RWPE1 (cell line): ENCODE results near the gene BEAN1.

Experiments
- CTCF ChIA-PET: fragments of 350-600 bp; sonication (Branson Sonifier 250); formaldehyde crosslinking; extraction: SDS; loops from one replicate; lab custom pipeline; 2021; lab: Yijun Ruan, JAX
- POLR2A ChIA-PET: fragments of 400-600 bp; formaldehyde crosslinking; extraction: SDS; loops from one replicate; lab custom pipeline; 2020; ENCODE audit warnings: antibody characterized with exemption; ENCODE audit not compliant: low non-redundant PET; lab: Yijun Ruan, JAX
- DNase-seq: peaks from one replicate; pipeline ENCODE4 v3.0.0; 2012; ENCODE audit warnings: low spot score
- H3K27ac ChIP-seq: fragments of 450-650 bp; 2 replicates; pipeline ENCODE4 v1.5.1; 2017
- TF ChIP-seq, protein P1 (sequence below): fragments of 450-650 bp; conservative IDR thresholded peaks from 2 replicates; pipeline ENCODE4 v1.5.1; 2017; ENCODE audit warnings: low read depth, mild to moderate bottlenecking

The BEAN1 gene, protein sequence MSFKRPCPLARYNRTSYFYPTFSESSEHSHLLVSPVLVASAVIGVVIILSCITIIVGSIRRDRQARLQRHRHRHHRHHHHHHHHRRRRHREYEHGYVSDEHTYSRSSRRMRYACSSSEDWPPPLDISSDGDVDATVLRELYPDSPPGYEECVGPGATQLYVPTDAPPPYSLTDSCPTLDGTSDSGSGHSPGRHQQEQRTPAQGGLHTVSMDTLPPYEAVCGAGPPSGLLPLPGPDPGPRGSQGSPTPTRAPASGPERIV

DNA sequence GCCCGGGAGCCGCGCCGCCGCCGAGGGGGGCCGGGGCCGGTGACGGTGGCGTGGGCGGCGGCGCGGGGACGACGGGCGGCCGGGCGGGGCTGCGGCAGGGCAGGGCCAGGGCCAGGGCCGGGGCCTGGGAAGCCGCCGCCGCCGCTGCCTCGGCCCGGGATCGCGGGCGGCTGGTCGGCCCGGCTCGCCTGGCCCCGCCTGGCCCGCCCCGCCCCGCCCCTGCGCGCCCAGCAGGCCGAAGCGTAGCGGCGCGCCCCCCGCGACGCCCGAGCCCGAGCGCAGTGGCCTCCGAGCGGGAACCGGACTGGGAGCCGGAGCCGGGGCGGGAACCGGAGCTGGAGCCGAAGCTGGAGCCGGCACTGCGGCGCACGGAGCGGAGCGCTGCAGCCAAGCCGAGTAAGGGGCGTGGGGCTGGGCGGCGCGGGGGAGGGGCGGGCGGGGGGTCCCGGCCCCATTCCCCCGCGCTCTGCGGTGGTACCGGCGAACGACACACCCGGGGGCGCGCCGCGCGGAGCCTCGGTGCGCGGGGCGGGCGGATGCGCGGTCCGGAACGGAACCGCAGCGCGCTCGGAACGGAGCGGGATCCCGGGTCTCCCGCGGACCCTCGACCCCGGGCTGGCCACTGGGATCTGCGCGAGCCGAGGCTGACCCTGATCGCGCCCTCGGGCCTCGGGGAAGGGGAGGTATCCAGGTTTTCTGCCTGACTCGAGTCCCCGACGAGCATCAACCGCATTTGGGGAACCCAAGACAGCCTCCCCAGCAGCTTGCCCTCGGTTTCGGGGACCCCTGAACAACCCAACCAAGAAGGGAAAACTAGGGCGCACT is at the start of gene BEAN1:
Gene BEAN1 (plus strand): TSS at position 260 of the 825 bp plus-strand sequence. CDS start 10,382 bp downstream, outside the sequence.
- POLR2A ChIA-PET: no interaction called here
- peak; percentile 34 for DNase-seq
- CTCF ChIA-PET: interaction anchor here (1.1 kb wide), 1 partner anchor 20 kb away, joined by 4 read pairs; no protein-coding TSS in a partner anchor
- TF ChIP-seq, protein P1, sequence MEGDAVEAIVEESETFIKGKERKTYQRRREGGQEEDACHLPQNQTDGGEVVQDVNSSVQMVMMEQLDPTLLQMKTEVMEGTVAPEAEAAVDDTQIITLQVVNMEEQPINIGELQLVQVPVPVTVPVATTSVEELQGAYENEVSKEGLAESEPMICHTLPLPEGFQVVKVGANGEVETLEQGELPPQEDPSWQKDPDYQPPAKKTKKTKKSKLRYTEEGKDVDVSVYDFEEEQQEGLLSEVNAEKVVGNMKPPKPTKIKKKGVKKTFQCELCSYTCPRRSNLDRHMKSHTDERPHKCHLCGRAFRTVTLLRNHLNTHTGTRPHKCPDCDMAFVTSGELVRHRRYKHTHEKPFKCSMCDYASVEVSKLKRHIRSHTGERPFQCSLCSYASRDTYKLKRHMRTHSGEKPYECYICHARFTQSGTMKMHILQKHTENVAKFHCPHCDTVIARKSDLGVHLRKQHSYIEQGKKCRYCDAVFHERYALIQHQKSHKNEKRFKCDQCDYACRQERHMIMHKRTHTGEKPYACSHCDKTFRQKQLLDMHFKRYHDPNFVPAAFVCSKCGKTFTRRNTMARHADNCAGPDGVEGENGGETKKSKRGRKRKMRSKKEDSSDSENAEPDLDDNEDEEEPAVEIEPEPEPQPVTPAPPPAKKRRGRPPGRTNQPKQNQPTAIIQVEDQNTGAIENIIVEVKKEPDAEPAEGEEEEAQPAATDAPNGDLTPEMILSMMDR: no peak
- no peak within 1 kb of the TSS for H3K27ac ChIP-seq

DNA sequence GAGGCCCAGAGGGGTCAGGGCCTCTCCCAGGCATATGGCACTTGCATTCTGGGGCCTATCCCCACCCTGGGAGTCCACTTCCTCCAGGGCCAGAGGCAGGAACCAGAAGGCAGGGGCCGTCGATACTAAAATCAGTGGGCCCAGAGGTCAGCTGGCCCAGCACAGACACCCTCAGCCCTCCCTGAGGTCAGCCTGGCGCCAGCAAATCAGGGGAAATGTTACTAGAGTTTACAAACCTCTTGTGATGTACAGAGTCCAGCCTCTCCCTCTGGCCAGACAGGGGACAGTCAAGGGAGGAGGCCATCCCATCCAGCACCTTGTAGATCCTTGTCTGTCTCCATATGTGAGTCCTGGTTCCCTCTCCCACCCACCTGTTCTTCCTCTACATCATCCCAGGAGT is 49.8 kb upstream of the BEAN1 start:
- ChIA-PET POLR2A (no interaction called here), CTCF (no interaction called here)

DNA sequence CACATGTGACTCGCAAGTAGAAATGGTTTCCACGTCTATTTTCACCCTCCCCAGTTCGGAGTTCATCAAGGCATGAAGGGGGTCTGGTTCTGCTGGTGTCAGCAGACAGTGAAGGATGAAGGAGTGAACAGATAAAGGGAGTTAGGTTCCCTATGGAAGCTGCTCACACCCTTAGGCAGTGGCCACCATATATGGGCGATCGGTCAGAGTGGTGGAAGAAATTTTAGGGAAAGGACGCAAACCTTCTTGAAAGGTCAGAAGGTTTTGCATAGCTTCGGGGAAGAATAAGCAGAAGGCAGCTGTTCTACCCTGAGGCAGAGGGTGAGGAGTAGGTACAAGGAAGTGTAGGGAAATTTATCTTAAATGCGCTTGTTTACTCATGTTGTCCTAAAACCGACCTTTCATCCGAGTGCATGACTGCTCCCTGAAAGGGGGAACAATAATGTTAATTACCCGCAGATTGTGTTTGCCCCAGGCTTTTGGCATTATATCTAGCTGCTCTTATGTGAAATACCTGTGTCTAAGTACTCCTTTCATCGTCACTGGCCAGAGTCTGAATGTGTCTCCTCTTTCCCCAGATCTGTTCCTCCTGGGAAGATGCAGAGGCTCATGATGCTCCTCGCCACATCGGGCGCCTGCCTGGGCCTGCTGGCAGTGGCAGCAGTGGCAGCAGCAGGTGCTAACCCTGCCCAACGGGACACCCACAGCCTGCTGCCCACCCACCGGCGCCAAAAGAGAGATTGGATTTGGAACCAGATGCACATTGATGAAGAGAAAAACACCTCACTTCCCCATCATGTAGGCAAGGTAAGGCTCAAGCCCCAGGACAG is 48.1 kb upstream of the BEAN1 start:
- TF ChIP-seq, protein P1: no peak
- no peak for DNase-seq
- H3K27ac ChIP-seq: no peak overlapping the region
- POLR2A ChIA-PET: no interaction called here
- CTCF ChIA-PET: no interaction called here

More for the DNA sequence above, 49.8 kb upstream of the BEAN1 start:
- TF ChIP-seq, protein P1: no peak
- no peak for DNase-seq
- H3K27ac ChIP-seq: no peak overlapping the region

DNA sequence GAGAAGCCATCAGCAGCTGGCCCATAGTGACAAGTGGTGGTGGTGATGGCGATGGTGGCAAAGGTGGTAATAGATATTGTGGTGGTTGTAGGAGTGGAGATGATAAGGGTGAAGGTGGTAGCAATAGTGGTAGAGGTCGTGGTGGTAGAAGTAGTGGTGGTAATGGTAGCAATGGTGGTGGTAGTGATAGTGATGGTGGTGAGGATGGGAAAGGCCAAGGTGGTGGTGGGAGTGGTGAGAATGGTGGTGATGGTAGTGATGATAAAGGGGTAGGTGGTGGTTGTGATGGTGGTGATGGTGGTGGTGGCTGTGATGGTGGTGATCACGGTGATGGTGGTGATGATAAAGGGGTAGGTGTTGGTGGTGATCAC is 47.5 kb upstream of the BEAN1 start:
- DNase-seq: no peak
- POLR2A ChIA-PET: no interaction called here
- TF ChIP-seq, protein P1: no peak
- H3K27ac ChIP-seq: no peak overlapping the region
- CTCF ChIA-PET: no interaction called here

DNA sequence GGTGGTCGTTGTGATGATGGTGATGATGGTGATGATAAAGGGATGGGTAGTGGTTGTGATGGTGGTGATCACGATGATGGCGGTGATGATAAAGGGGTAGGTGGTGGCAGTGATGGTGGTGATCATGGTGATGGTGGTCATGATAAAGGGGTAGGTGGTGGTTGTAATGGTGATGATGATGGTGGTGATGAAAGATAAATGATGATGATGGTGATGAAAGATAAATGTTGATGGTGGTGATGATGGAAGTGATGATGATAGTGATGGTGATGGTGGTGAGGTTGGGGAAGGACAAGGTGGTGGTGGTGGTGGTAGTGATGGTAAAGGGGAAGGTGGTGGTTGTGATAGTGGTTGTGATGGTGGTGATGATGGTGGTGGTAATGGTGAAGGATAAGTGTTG is 46.7 kb upstream of the BEAN1 start:
- TF ChIP-seq, protein P1: no peak
- ChIA-PET POLR2A (no interaction called here), CTCF (no interaction called here)

More for the DNA sequence above, 46.7 kb upstream of the BEAN1 start:
- H3K27ac ChIP-seq: no peak overlapping the region
- no peak for DNase-seq
